Ammon's horn (tissue), 1 donor: Measurements from ENCODE around the gene RGP1.
A peak's percentile ranks its signal among the peaks of the same experiment; 100 is the strongest.

Source experiments
- DNase-seq: peaks from one replicate; pipeline ENCODE4 v3.0.0-alpha.2; 2016; ENCODE audit warnings: low spot score

RGP1 gene

DNA sequence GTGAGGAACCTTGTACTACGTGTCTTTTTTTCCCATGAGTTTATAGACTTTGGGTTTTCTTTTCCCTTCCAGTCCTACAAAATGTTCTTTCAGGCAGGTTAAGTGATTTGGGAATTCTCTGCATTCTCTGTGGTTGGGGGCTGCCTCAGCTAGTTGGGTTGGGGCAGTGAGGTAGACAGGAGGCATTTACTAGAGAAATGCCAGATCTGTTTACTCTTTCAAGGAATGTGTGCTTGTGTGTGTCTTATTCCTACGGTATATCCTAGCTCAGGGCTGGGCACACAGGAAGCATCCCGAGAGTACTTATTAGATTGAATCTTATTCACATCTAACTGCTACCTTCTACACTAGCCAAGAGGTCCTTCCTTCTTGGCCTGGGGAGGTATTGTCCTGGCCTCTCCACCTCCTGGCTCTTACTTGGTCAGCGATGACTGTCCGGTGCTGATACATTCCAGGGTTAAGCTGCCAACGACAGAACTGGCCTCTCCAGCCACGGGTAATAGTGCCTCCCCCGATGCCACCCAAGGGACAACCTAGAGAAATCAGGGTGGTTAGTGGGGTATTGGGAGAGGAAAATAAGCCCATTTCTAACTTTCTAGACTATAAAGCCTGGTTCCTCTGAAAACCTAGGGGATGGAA, 5.1 kb upstream of the RGP1 start:
- DNase-seq: no peak

DNA sequence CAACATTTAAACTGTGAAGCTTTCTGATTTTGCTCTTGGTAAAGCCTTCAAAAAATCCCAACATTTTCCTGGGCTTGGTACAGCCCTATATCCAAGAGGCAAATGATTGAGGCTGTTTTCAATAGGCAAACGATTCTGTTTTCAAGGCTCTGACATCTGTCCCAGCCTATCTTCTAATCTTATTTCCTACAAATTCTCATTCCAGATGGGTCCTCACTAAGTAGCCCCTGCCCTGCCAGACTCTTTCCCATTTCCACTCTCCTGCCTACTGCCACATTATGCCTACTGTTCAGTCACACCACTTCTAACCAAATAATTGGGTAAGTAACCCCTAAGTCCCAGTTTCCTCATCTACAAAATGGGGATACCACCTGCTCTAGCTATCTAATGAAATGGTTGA, 3.5 kb upstream of the RGP1 start:
- no peak for DNase-seq

DNA sequence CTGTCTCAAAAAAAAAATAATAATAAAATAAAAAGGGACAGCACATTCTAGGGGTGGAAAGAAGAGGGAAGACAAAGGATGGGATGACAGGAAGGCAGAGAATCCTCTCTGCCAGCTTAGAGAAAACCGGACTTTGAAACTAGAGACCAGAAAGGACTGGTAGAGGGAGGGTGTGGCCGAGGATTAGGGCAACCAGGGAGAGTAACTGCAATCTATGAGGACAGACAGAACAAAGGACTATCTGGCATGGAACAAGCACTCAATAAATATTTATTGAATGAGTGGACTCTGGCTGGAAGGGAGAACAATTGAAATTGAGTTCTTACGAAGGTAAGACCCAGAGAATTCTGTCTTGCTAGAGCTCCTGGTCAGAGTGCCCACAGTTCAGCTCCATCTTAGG, 2.5 kb upstream of the RGP1 start:
- DNase-seq: no peak

DNA sequence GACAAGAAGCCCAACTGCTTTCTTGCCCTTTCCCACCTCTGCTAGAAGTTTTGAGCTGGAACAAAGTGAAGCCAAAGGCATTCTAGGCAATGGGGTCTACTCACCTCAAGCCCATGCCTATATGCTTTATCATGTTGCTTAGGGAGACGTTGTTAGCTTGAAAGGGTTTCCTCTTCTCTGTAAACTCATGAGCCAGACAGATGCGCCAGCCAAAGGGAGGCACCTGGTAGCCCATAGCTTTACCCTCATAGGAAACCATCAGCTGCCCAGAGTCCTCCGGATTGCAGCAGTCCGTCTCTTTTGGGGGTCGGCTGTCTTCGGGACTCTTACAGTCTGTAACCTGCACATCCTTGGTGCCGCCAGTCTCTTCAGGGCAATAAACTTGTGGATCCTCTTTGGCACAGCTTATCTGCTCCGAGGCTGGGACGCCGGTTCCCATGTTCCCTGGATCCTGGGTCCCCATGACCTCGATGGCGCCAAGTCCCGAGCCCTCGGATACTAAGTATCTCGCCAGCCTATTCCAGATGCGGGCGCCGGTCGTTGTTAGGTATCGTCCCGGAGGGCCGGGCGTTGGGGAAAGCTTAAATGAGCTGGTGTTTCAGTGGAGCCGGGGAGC, 737 bp upstream of the RGP1 start:
- no peak for DNase-seq

DNA sequence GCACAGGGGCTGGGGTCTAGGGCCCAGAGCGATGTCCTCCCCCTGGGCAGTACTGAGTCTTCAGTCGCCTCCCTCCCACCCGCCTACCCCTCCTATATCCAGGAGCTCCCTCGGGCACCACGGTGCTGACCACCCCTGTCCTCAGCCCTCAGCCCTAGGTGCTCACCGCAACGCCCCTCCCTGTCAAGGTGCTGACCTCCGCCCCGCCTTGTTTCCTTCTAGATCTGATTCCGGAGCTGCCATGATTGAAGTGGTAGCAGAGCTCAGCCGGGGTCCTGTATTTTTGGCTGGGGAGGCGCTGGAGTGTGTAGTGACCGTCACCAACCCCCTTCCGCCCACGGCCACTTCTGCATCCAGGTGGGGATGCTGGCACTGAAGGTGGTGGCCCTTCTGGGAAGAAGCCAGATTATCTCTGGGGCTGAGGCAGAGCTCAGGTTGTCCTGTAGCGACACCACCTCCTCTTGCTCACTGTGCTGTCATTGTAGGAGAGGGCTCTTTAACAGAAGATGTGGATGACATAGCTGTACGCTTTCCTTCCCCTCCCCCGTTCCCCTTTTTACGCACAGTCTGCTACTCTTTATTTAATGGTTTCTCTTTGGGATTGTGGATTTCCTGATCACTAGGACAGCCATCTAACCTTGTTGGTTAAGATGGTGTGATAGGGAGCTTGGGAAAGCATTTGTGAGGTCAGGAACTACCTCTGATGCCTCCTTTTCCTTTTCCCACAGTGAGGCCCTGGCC, 598 bp downstream of the RGP1 start:
- peak; percentile 44 for DNase-seq

DNA sequence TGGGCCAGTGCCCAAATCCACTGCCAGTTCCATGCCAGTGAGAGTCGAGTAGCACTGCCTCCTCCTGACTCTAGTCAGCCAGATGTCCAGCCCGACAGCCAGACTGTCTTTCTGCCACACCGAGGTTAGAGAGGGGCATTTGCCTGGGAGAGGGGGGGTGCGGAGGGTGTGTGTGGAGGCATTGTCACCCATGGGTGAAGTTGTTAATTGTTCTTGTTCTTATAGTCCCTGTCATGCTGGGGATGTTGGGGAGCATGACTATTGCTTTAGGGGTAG, 1.1 kb downstream of the RGP1 start:
- DNase-seq: no peak

DNA sequence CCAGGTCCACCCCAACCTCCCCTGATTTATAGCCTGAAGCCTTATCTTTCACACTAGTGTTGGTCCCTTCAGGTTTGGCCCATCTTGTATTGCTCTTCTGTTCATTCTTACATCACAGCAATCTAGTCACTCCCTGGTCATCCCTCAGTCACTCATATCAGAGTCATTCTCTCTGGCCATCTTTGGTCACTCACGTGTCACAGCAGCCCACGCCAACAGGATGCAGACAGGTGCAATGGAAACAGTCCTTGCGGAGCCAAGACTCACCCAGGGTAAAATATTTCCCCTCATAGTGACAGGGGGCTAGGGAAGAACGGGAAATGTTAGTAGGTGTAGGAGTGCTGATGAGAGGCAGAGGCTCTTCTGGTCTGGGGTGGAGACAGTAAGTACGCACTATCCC, 4.4 kb downstream of the RGP1 start:
- no peak for DNase-seq

DNA sequence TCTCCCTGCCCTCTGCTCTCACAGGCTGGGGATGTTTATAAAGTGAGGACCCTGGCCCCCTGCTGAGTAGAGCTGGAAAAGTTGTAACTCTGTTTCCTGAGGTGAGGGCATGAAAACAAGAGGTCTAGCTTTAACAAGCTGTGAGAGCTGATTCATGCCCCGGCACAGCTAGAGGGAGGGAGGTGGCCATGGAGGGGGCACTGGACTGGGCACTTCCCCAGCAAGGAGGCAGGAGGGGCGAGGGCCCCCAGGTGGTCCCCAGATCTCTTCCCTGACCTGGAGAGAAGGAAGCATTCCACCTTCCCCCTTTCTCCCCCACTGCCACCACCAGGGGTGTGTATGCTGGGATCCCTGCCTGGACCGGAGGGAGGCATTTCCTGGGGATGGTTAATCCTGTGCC, 5.2 kb downstream of the RGP1 start, which contains the start of gene MSMP:
MSMP (minus strand) TSS at position 13 of the 400 bp plus-strand sequence. CDS start 147 bp downstream, outside the sequence.
- DNase-seq: no peak

DNA sequence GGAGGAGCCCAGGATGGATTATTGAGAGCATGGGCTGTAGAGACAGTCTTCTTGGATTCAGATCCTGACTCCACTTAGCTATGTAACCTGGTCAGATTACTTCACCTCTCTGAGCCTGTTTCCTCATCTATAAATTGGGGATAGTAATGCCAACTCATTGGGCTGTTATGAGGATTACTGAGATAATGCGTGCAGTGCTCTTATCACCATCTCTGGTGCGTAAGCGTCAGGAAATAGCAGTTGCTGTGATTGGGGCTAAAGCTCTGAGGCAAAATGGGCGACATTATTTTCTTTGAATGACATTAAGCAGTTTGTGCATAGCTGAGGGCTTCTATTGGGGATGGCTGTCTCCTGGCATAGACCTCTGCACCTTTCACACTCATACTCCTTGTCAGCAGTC, 6.0 kb downstream of the RGP1 start:
- DNase-seq: no peak

DNA sequence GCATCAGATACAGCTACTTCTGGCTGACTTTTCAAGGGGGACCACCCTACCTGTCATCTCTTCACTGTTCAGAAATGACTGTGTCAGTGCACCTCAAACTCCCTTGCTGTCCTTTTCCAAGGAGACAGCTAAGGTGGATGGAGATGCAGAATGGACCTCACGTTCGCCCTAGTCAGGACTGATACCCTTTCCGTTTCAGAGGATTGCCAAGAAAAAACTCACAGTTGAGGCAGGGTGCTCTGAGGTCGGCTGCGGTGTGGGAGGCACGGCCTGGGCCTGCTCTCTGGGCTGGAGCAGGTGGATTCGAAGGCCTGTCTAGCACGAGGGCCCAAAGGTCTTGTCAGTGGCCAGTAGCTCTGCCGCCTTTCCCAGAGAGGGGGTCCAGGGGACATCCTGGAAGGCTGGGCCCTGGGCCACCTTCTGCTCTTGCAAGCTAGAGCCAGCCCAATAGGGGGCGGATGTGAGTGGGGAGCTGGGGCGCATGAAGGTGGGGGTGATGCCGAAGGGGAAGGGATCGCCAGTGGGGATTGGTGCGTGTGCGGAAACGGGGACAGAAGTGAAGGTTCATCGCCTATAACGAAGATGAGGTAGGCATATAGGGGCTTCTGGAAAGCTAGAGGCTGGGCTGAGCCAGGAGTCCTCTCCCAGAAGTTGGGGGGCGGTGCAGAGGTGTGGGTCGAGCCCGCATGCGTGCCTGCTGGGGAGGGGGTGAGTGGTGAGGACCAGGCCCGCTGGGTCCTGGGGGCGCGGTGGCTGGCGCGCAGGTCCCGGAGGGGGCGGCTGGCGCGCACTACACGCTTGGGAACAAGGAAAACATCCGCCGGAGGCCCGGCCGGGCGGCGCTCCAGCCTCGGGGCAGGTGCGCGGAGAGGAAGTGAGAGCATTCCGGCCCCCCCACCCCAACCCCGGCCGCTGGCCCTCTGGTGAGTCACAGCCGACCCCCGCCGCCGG, 7.5 kb downstream of the RGP1 start:
- DNase-seq: peak; percentile 77

DNA sequence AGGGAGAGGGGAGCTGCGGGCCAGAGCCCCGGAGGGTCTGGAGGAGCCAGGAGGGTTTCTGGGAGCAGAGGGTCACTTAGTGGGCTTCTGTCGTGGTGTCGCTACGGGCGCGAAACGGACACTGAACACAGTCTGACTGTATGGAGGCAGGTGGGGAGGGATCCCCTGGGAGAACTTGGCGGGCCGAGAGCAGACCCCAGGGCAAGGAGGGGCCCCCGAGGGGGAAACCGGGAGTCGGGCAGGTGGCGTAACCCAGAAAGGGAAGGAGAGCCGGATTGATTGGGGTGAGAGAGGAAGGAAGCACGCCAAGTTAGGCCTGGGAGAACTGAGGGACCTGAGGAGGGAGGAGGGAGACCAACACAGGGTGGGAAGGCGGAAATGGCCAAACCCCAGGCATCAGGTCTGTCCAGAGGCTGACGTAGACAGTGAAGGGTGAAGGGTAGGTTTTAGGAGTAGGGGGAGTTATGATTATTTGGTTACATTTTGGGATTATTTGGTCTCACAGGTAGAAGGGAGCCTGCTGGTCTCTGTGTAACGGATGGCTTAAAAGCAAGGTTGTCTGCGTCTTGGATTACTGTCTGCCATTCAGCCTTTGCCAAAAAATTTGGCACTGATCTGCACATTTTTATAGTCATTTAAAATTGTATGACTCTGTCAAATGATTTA, 8.3 kb downstream of the RGP1 start:
- peak; percentile 47 for DNase-seq

DNA sequence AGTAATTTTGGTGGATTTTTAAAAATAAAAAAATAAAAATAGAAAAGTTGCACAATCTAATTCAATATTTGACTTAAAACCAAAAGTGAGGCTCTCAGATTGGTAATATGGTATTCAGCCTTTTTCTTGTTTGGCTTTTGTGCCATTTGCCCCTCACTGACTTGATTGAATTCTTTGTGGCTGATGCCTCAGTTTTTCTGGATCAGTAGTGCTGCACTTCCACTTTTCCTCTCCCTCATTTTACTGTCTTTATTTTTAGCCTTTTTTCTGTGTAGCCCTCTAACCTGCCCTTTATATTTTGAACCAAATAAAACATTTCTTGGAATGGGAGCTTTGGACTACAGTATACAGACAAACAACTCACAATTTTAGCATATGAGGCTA, 8.8 kb downstream of the RGP1 start:
- no peak for DNase-seq

DNA sequence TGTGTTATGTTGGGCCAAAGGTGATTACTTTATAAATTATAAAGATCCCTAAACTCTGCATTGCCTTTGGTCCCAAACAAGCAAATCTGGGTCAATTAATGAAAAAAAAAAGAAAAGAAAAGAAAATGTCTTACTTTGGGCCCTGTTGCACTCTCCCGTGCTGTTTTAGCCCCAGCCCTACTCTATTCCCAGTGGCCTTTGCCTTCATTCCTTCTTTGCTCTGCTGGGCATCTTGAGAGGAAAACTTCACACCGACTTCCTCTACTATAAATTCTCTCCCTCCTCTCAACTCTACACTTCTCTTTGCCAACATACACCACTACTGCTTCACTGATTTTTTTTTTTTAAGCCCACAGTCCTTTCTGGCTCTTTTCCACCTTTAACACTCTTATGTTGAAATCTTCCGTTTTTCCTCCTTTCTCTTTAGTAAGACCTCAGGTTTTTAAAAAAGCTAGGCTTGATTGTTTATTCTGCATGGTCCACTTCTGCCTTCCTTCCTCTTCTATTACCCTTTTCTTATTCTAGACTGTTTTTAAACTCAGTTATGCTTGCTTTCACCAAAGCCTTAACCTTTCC, 9.5 kb downstream of the RGP1 start:
- no peak for DNase-seq

DNA sequence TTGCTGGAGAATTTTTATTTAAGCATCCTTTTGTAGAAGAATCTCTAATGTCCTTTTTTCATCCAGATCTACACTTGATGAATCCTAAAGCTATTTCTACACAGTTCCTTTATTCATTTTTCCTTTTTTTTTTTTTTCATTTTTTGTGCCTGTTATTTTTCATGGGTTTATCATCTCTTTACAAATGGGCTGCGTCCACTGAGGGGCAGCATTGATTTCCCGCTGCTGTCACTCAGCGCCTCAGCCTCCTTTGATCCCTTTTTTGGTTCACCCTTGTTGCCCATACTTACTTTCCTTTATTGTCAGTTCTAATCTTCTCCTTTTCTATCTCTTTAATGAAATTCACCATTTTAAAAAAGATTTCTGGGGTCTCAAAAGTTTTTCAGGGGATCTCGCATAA, 10.7 kb downstream of the RGP1 start:
- DNase-seq: no peak

DNA sequence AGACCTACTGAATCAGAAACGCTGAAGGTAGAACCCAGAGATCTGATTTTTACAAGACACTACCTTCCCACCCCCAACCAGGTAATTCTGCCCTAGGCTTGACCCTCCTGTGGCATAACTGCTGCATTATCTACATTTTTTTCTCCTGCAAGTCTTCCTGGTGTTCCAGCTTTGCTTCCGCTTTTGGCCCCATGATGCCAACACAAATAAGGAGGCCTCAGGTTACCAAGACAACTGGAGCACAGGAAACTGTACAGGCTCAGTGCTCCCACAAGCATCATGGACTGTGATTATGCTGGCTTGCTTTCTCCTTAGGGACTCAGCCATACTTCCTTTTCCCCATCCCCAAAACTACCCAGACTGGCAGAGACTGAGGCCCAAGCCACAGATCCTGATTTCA, 11.6 kb downstream of the RGP1 start:
- DNase-seq: peak; percentile 33

DNA sequence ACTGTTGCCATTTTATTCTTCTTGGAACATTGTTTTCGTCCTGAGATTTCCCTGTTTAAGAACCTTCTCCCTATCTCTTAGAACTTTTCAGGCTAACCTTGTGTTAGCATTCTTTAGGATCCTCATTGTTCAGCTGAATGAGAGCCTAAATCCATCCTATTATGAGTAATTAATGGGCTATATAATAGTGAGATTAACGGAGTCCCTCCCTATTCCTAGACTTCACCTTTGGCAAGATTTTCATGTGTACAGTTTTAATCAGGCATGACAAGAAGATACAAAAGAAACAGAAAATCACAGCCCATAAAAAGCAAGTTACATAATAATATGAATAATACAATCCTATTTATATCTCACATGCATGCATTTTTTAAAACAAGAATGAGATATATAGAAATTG, 14.1 kb downstream of the RGP1 start:
- no peak for DNase-seq

DNA sequence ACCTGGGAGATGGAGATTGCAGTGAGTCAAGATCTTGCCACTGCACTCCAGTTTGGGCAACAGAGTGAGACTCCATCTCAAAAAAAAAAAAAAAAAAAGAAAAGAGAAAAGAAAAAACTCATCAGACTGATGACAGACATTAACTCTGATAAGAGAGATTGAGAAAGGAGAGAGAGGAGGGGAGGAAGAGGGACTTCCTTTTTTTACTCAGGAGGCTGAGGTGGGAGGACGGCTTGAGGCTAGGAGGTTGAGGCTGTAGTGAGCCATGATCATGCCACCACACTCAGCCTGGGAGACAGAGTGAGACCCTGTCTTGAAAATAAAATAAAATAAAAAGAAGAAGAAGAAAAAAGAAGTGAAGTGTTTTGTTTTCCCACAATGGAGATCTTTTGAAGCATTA, 14.7 kb downstream of the RGP1 start:
- DNase-seq: no peak

DNA sequence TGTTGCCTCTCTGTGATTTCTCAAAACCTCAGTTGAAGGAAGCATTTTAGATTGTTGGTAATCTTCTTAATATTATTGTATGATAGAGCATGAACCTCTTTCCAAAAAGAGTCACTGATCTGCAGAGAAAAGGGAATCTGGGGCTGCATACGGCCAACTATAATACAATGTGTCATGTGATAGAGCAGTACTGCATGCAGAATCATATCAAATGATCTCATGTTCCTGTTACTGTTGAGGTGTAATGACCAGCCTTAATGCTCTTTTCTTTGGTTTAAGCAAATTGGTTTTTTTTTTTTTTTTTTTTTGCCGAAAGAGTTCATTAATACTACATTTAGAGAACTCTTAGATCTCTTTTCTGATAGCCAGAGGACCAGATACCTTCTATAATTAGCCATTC, 17.9 kb downstream of the RGP1 start:
- DNase-seq: no peak

DNA sequence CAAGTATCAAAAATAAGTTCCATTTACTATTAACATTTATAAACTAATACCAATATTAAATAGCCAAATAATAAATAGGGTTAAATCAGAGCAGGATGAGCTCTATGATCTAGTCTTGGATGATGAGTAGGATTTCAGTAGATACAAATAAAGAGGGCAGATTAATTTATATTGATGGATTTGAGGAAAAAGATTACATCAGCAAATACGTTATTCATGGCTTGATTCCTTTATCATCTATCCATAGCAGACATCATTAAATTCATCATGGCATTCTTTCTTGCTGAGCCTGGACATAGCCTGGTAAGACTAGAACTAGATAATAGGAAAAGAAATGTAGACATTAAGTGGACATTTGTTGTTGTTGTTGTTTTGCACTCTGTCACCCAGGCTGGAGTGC, 18.4 kb downstream of the RGP1 start:
- no peak for DNase-seq

DNA sequence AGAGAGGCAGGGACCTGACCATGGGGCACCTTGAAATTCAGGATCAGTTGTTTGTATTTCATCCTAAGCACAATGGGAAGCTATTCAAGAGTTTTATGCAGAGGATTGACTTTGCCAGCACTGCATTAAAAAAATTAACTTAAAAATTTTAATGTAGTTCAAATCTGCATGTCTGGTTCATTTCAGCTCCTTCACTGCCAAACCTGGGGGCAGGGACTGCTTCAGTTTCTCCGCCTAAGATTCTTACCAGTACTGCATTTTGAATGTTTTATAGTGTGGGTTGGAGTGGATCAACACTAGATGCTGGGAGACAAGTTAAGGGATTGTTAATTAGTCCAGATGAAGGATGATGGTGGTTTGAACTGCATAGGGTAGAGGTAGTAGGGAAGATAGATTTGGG, 20.7 kb downstream of the RGP1 start:
- no peak for DNase-seq

DNA sequence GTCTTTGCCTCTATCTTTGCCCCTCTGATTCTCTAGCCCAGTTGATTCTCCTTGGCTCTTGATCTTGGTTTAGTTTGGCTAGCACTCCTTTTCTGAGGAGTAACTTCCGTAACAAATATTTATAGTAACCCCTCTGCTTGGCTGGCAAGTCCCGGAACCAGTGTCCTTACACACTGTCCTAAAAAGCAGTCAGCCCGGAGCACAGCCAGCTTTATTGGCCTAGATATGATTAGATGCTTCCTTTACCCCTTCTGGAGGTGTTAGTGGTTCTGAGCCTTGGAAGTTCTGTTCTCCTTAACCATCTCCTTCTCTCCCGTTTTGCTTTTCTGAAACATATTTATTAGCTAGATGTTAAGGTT, 22.0 kb downstream of the RGP1 start:
- no peak for DNase-seq

DNA sequence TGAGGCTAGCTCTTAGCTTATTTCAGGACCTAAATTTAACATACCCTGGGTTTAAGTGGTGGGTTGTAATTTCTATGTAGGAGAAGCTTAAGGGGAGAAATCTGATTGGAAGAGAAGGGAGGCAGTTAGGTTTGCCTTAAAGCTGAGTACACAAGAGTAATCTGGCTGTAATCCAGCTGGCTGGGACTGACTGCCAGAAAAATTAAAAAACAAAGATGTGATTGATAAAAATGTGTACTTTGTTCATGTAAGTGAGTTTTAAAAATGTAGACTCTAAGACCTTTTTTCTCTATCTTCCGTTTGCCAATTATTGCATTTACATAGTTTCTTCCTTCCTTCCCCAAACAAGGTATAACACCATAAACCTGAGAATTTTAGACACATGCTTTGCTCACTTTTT, 22.4 kb downstream of the RGP1 start:
- no peak for DNase-seq
